ENCODE results near the gene SMIM11. TPM values are rescaled to one million over a fixed set of nuclear protein-coding genes. Genes with fewer than 3 reads are reported as not detected.
"Not testable (repeated sequence)": the region's sequence is repeated elsewhere in the genome, so short reads cannot be mapped to it uniquely, and the experiment has no call there.

SMIM11 gene
- total RNA-seq (2021) (1.3 and 7.7 TPM in 2 replicates), Bru-seq, nascent RNA (percentile 3 among the genes with signal in this experiment), BruChase-seq, experiment 1, labeled RNA remaining after a 2-hour chase (percentile 3 among the genes with signal in this experiment), BruChase-seq, experiment 2, labeled RNA remaining after a 6-hour chase (percentile 8 among the genes with signal in this experiment)
- long read RNA-seq, transcript SMIM11A-201 (4 exons, 850 nt), result major isoform, 7 of 8 reads
- long read RNA-seq, partial matches to known transcripts, result 0 of 8 reads
- long read RNA-seq, other reads (novel, unspliced or antisense), result 1 of 8 reads

- DNase-seq (ENCODE audit: low spot score); intact Hi-C loops (cut with micrococcal nuclease; ENCODE audit: unreplicated experiment); H3K4me3 ChIP-seq (ENCODE audit: low read depth, low read length, poor library complexity, severe bottlenecking); H3K4me1 ChIP-seq (ENCODE audit: insufficient read depth, low read length, poor library complexity, severe bottlenecking); POLR2A ChIA-PET (ENCODE audit: low non-redundant PET); H3K27me3 ChIP-seq (replicated peaks; ENCODE audit: insufficient read depth, low read depth, low read length, poor library complexity); CTCF ChIA-PET; H3K36me3 ChIP-seq (ENCODE audit: insufficient read depth, low read length, poor library complexity, severe bottlenecking); H3K27ac ChIP-seq (ENCODE audit: low read depth, low read length, poor library complexity, severe bottlenecking); H3K9me3 ChIP-seq (ENCODE audit: low read depth, low read length, poor library complexity, severe bottlenecking); BruUV-seq (replicated peaks): not testable (repeated sequence)
These were observed at the start of gene SMIM11 for GRCh38 chr21:34374940-34375618. SMIM11 (plus strand) TSS chr21:34375507; CDS start chr21:34379505, 3,998 bp downstream.

- Histone ChIP-seq H3K27me3 (replicated peaks; ENCODE audit: insufficient read depth, low read depth, low read length, poor library complexity) (no peaks in the 10 kb centered on the region), H3K9me3 (ENCODE audit: low read depth, low read length, poor library complexity, severe bottlenecking) (no peaks in the 10 kb centered on the region), H3K27ac (ENCODE audit: low read depth, low read length, poor library complexity, severe bottlenecking) (no peak overlapping the region), H3K4me1 (ENCODE audit: insufficient read depth, low read length, poor library complexity, severe bottlenecking) (no peaks in the 10 kb centered on the region), H3K36me3 (ENCODE audit: insufficient read depth, low read length, poor library complexity, severe bottlenecking) (no peaks in the 10 kb centered on the region), H3K4me3 (ENCODE audit: low read depth, low read length, poor library complexity, severe bottlenecking) (no peak overlapping the region)
- no peak for TF ChIP-seq CTCF (conservative IDR thresholded peaks at IDR 0.05; ENCODE audit: low read depth, low read length)
- no peak for TF ChIP-seq EZH2 (IDR thresholded peaks at IDR 0.05; ENCODE audit: borderline replicate concordance, low read depth, low read length, poor library complexity, severe bottlenecking)
- intact Hi-C loops (cut with micrococcal nuclease; ENCODE audit: unreplicated experiment), result no loop called here
- DNase-seq (ENCODE audit: low spot score), result no peak
- ChIA-PET CTCF (no interaction called here), POLR2A (ENCODE audit: low non-redundant PET) (no interaction called here)
- BruUV-seq (replicated peaks), result no TSS peak
These were observed 45.3 kb upstream of the SMIM11 start for GRCh38 chr21:34330055-34330454.

- Histone ChIP-seq H3K9me3 (ENCODE audit: low read depth, low read length, poor library complexity, severe bottlenecking) (no peaks in the 10 kb centered on the region), H3K27ac (ENCODE audit: low read depth, low read length, poor library complexity, severe bottlenecking) (no peak overlapping the region), H3K27me3 (replicated peaks; ENCODE audit: insufficient read depth, low read depth, low read length, poor library complexity) (no peaks in the 10 kb centered on the region), H3K4me3 (ENCODE audit: low read depth, low read length, poor library complexity, severe bottlenecking) (no peak overlapping the region), H3K4me1 (ENCODE audit: insufficient read depth, low read length, poor library complexity, severe bottlenecking) (no peaks in the 10 kb centered on the region), H3K36me3 (ENCODE audit: insufficient read depth, low read length, poor library complexity, severe bottlenecking) (no peaks in the 10 kb centered on the region)
- no peak for DNase-seq (ENCODE audit: low spot score)
- no TSS peak for BruUV-seq (replicated peaks)
- ChIA-PET POLR2A (ENCODE audit: low non-redundant PET) (interaction anchor here (0.6 kb wide), 1 partner anchor 355 kb away, joined by 6 read pairs; no protein-coding TSS in a partner anchor), CTCF (no interaction called here)
- intact Hi-C loops (cut with micrococcal nuclease; ENCODE audit: unreplicated experiment), result no loop called here
- TF ChIP-seq CTCF (conservative IDR thresholded peaks at IDR 0.05; ENCODE audit: low read depth, low read length), result no peak
These were observed 43.6 kb upstream of the SMIM11 start for GRCh38 chr21:34331726-34332125.

All from A673 (cell line).